Myocyte (in vitro differentiated cells): ENCODE measurements around the gene AGAP1. TPM values are rescaled to one million over a fixed set of nuclear protein-coding genes. Genes with fewer than 3 reads are reported as not detected.

Experiments used
- DNase-seq: peaks from one replicate; pipeline ENCODE4 v3.0.0-alpha.2; 2012; ENCODE audit warnings: low read depth
- total RNA-seq: library from RNA; depleted of rRNA; stranded (reverse); fragments of >200 nt; gene quantifications from 2 replicates; pipeline ENCODE4 v1.2.3, GENCODE V29; 2014

AGAP1 gene
- total RNA-seq, 1 donor from 2014 or later: 15.5 TPM

GRCh38 chr2:235793163-235793752 lies 299.4 kb downstream of the AGAP1 start:
- DNase-seq: peak; percentile 20

DNA sequence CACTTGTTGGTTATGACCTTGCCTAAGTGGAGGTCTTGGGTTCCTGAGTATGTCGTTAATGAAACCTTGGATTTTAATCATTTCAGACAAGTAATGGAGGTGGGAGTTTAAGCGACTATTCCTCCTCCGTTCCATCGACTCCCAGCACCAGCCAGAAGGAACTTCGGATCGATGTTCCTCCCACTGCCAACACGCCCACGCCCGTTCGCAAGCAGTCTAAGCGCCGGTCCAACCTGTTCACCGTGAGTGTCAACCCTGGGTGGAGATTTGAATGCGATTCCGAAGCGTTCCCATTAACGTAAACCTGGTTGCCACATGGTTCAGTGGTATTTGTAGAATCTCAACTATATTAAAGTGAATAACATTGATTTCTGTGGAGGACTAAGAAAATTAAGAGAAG lies 305.4 kb downstream of the AGAP1 start:
- DNase-seq: no peak

GRCh38 chr2:235802542-235802941 lies 308.7 kb downstream of the AGAP1 start:
- no peak for DNase-seq

- DNase-seq: no peak
These were observed 309.2 kb downstream of the AGAP1 start for GRCh38 chr2:235803028-235803427.

GRCh38 chr2:235804676-235805075 lies 310.8 kb downstream of the AGAP1 start:
- DNase-seq: no peak

DNA sequence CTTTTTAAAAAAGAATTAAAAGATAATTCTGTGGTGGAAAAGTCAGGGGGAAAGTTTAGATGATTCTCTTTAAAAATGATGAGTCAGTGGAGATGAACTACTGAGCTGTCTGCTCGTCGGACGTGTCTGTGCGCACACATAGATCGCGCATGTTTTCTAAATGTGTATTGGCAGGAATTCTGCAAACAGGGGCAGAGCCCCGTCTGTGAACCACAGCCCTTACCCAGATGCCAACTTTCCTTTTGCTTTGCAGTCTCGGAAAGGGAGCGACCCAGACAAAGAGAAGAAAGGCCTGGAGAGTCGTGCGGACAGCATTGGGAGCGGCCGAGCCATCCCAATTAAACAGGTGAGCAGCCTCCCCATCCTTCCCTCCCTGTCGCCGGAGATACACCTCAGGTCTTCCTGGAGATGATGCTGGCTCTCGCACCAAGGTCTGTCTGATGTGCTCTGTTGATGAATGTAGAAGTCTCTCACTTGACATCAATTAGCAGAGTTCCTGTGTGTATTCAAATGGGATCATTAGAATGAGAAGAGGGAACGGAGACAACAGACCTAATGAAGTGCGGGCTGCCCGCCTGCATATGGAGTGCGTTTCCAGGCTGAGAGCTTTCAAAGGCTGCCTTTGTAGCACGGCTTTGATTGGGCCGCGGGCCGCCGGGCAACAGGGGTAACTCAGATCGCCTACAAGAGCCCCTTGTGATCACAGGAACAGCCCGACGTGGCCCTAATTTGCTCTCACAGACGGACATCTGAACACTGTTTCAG lies 313.3 kb downstream of the AGAP1 start:
- no peak for DNase-seq

- DNase-seq: no peak
These were observed 314.5 kb downstream of the AGAP1 start for GRCh38 chr2:235808366-235808765.

- no peak for DNase-seq
These were observed 316.4 kb downstream of the AGAP1 start for GRCh38 chr2:235810252-235810651.

- no peak for DNase-seq
These were observed 317.0 kb downstream of the AGAP1 start for GRCh38 chr2:235810846-235811245.

DNA sequence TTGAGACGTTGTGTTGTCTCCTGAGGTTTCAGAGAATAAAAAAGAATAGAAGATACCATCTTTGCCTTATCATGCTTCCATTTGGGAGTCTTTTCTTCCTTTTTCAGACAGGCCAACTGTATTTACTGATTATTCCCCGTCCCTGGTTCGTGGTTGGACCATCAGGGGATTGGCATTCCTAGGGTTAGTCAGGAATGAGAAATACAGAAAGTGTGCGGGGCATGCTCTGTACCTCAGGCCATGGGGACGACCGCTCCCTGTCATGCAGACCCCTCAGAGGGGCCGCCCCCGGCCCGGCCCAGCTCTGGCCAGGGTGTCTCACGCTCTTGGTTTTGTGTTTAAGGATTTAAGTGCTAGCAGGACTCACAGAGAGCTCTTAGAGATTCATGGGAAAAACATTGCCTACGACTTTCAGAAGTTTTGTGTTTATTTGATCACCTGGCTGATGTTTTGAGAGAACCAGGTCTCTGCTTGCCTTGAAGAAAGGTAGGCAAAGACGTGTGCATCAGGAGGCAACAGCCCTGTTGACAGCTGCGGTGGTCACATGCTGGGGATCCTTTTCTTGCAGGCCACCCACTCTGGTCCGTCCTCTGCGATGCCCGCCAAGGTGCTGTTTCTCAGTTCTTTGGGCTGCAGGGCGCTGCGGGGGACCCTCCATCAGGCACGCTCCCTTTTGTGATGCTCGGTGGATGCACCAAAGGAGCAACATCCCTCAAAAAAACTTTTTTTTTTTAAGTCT lies 317.8 kb downstream of the AGAP1 start:
- no peak for DNase-seq

GRCh38 chr2:235812185-235812665 lies 318.4 kb downstream of the AGAP1 start:
- DNase-seq: no peak

DNA sequence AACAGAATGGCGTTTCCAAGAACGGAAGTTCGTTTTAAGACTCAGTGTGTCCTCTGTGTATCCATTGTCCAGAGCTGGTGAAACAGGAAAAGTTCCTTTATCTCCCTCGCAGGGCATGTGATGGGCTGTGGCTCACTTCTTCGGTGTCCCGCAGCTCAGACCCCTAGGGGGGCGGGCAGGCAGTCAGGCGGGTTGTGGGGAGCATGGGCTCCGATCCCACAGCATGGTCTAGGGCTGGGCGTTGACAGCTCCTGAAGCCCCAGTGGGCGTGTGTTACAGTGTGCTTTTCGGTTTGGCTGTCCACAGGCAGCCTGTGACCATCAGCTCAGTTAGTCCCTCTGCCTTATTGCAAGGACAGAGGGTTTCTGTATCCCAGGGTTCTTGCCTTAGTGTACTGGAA lies 319.6 kb downstream of the AGAP1 start:
- no peak for DNase-seq

GRCh38 chr2:235820571-235820970 lies 326.7 kb downstream of the AGAP1 start:
- no peak for DNase-seq

DNA sequence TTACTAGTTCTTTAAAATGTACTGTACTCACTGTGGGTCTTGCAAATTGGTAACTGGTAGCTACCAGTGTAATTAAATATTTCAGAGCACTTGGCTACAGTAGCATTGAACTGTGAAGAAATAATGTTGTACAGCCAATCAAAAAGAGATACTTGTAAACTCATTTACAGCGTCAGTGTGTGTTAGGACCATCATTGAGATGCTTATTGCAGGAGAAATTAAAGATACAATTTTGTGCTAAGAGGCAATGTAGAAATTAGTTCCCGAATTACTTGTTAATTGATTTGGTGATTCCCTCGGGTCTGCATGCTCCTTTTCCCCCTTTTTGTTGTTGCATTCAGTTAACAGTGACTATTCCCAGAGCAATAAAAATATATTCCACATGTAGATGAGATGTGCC lies 330.5 kb downstream of the AGAP1 start:
- no peak for DNase-seq

DNA sequence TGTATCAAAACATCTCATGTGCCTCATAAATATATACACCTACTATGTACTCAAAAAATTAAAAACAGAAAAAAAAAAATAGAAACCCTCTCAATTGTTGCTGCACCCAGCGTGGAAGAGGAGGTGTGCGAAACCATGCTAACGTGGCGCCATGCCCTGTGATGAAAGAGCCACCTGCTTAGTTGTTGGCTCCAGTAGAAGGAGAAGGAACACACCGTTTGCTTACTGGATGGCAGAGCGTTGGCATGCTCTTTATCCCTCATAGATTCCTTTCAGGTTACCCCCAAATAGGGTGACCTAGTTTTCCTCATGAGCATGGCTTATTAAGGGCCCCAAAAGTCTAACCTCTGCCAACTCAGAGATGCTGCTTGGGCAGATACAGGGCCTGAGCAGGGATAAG lies 332.1 kb downstream of the AGAP1 start:
- DNase-seq: no peak

- no peak for DNase-seq
These were observed 333.0 kb downstream of the AGAP1 start for GRCh38 chr2:235826826-235827225.

GRCh38 chr2:235827585-235827992 lies 333.7 kb downstream of the AGAP1 start:
- peak; percentile 22 for DNase-seq

DNA sequence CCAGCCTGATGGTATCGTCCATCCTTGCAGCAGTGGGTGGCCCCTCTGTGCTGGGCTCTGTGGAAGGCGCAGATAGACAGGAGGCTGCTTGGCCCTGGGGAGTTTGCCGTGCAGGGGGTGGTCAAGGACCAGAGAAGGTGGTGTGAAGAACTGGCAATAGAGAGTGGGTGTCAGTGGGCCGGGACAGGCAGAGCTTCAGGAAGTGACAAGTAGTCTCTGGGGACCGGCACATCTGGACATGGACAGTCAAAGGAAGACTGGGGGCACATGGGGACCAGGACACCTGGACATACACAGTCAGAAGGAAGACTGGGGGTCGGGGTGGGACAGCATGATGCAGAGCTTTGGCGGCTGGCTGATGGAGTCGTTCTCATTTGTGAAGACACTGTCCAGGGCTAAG lies 335.9 kb downstream of the AGAP1 start:
- no peak for DNase-seq

DNA sequence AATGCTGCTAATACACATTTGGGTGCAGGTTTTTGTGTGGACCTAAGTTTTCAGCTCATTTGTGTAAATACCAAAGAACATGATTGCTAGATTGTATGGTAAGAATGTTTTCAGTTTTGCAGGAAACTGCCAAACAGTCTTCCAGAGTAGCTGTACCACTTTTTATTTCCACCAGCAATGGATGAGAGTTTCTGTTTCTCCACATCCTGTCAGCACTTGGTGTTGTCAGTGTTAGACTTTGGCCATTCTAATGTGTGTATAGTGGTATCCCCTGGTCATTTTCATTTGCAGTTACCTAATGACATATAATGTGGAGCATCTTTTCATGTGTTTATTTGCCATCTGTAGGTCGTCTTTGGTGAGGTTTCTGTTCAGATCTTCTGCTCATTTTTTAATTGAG lies 337.9 kb downstream of the AGAP1 start:
- DNase-seq: no peak

- no peak for DNase-seq
These were observed 339.1 kb downstream of the AGAP1 start for GRCh38 chr2:235832941-235833340.

DNA sequence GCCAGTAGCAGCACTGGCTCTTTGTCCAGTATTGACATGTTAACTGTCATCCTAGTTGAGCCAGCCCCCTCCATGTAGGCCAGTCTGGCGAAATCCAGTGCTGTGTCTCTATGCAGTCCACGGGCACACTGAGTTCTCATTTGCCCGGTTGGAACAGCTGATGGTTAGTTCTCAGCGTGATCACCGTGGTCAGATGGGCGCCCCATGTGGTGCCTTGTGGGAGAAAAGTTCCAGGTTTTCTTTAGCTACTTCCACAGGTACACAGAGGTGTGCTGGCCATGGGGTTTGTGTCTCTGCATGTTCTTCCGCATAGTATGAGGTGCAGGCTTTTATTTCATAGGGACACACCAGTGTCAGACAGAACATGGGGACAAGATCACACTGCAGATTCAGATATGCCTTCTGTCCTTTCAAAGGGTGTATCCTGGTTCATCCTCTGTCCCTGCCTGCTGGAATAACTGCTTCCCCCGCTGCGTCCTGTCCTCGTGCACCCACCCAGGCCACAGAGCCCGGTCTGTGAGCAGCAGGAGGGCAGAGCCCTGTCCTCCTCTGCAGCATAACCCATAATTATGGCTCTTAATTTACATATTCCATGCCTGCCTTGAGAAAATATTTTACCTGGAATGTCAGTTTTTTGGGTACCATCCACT lies 340.3 kb downstream of the AGAP1 start:
- DNase-seq: no peak

- no peak for DNase-seq
These were observed 340.9 kb downstream of the AGAP1 start for GRCh38 chr2:235834781-235835180.
